HepG2 (cell line): ENCODE data around the gene FAM83G. TPM values are rescaled to one million over a fixed set of nuclear protein-coding genes. Genes with fewer than 3 reads are reported as not detected.

Experiments used
- BHLHE40 ChIP-seq: IDR thresholded peaks from 2 replicates; pipeline ENCODE4 v1.6.1; 2011; ENCODE audit warnings: low read length, improper control_type of control experiment
- FOSL2 ChIP-seq: sonication (generic); formaldehyde crosslinking; IDR thresholded peaks from 2 replicates; pipeline ENCODE4 v1.4.0; 2020; ENCODE audit warnings: missing genetic modification reagents
- FOXO1 ChIP-seq: sonication (generic); formaldehyde crosslinking; IDR thresholded peaks from 2 replicates; pipeline ENCODE4 v1.4.0; 2020; ENCODE audit warnings: missing genetic modification reagents
- HDAC1 ChIP-seq: sonication (generic); formaldehyde crosslinking; IDR thresholded peaks from 2 replicates; pipeline ENCODE4 v1.5.1; 2020; ENCODE audit warnings: mild to moderate bottlenecking, missing genetic modification reagents
- MEIS1 ChIP-seq: sonication (generic); formaldehyde crosslinking; IDR thresholded peaks from 2 replicates; pipeline ENCODE4 v1.9.0; 2021; ENCODE audit warnings: mild to moderate bottlenecking, missing genetic modification reagents, moderate library complexity, borderline replicate concordance
- PHF21A ChIP-seq: sonication (generic); formaldehyde crosslinking; IDR thresholded peaks from 2 replicates; pipeline ENCODE4 v1.5.0; 2020; ENCODE audit warnings: mild to moderate bottlenecking, missing genetic modification reagents
- PITX1 ChIP-seq: sonication (generic); formaldehyde crosslinking; IDR thresholded peaks from 2 replicates; pipeline ENCODE4 v1.5.1; 2020; ENCODE audit warnings: mild to moderate bottlenecking, missing genetic modification reagents
- SKI ChIP-seq: fragments of 450-650 bp; IDR thresholded peaks from one replicate; pipeline ENCODE4 v1.6.1; 2018; ENCODE audit warnings: mild to moderate bottlenecking; ENCODE audit not compliant: partially characterized antibody
- SOX6 ChIP-seq, 2 experiments: fragments of 450-650 bp in 1 of 2; sonication (generic) in 1 of 2; formaldehyde crosslinking in 1 of 2; IDR thresholded peaks; 2 replicates each; pipeline versions ENCODE4 v1.4.0 to v1.6.1; 2017 to 2020; ENCODE audit warnings: antibody characterized with exemption in 1 of 2, mild to moderate bottlenecking in 1 of 2, missing genetic modification reagents in 1 of 2
- TGIF2 ChIP-seq: IDR thresholded peaks from 2 replicates; pipeline ENCODE4 v1.6.1; 2016; ENCODE audit warnings: control low read depth, missing compliant biosample characterization
- ZNF207 ChIP-seq: fragments of 450-650 bp; IDR thresholded peaks from 2 replicates; pipeline ENCODE4 v1.6.1; 2016; ENCODE audit warnings: antibody characterized with exemption, borderline replicate concordance
- ZNF292 ChIP-seq: sonication (generic); formaldehyde crosslinking; IDR thresholded peaks from 2 replicates; pipeline ENCODE4 v1.8.1; 2022; ENCODE audit warnings: mild to moderate bottlenecking, low read depth, missing genetic modification reagents, borderline replicate concordance
- ZNF570 ChIP-seq: sonication (generic); formaldehyde crosslinking; IDR thresholded peaks from 2 replicates; pipeline ENCODE4 v1.4.0; 2020; ENCODE audit warnings: mild to moderate bottlenecking, missing genetic modification reagents, borderline replicate concordance
- polyA plus RNA-seq, 8 experiments: library from polyadenylated mRNA; depleted of rRNA in 3 of 8; stranded (reverse) in 7 of 8; unstranded in 1 of 8; fragments of >200 nt; fragmentation: Illumina TruSeq in 4 of 8; extraction: Trizol in 4 of 8; gene quantifications; 2 replicates each; pipeline versions ENCODE4 v1.2.1 to v1.2.3, GENCODE V29; 2011 to 2016; ENCODE audit warnings: low read depth in 4 of 8, missing spikeins in 1 of 8, mixed read lengths in 1 of 8; ENCODE audit not compliant: insufficient read depth in 1 of 8
- total RNA-seq, 5 experiments: library from RNA; depleted of rRNA; stranded (reverse); fragments of >200 nt; fragmentation: Illumina TruSeq; extraction: Trizol; gene quantifications; 2 replicates each; pipeline ENCODE4 v1.2.3, GENCODE V29; 2016; ENCODE audit warnings: low read depth in 1 of 5
- TF ChIP-seq, protein P1 (sequence below): sonication (generic); formaldehyde crosslinking; IDR thresholded peaks from 2 replicates; pipeline ENCODE4 v1.4.0; 2020; ENCODE audit warnings: missing genetic modification reagents, mild to moderate bottlenecking, borderline replicate concordance
- TF ChIP-seq, protein P2 (sequence below): sonication (generic); formaldehyde crosslinking; IDR thresholded peaks from 2 replicates; pipeline ENCODE4 v1.4.0; 2020; ENCODE audit warnings: missing genetic modification reagents
- TF ChIP-seq, protein P3 (sequence below): sonication (generic); formaldehyde crosslinking; conservative IDR thresholded peaks from 2 replicates; pipeline ENCODE4 v1.5.0; 2020; ENCODE audit warnings: missing genetic modification reagents

FAM83G gene
- total and polyA plus RNA-seq, 2 of the 13 experiments (the other 11 are each of a cell fraction or from before 2014, with no cell fraction given): 13.7 to 18.6 TPM

DNA sequence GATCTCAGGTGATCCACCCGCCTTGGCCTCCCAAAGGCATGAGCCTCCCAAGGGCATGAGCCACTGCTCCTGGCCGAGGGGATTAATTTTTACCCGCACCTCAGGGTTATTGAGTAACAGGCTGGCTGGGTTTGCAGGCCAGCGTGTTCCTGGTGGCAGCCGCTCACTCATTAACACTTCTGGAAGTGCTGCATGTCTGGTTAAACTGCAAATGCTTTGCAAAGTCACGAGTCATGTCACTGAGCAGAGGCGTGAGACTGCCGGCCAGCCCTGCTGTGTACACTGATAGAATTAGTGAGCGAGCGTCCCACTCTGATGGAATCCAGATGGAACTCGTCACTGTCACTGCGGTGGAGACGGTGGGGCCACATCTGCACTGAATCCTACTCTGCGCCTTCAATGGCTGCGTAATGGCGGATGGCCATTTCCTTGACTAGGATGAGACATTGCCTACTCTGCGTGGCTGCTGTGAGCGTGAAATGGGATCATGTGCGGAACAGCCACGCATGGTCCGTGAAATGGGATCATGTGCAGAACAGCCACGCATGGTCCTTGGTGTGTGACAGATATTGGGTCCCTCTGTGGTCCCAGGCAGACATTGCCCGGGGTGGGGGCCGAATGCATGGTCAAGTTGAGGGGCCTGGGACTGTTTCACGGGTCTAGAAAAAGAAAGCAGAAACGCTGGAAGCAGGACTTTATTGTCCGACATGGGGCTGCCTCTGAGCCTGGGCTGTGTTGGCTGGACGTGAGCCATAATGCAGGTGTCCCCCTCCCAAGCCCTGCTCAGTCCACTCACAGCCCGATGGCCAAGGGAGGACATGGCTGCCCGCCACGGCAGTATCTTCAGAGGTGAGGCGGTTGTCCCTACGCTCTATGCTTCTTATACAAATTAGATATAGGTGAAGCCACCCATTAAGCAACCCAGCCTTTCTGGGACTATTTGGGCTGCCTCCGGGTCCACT, 53.3 kb downstream of the FAM83G start (continued):
- TF ChIP-seq, protein P1, sequence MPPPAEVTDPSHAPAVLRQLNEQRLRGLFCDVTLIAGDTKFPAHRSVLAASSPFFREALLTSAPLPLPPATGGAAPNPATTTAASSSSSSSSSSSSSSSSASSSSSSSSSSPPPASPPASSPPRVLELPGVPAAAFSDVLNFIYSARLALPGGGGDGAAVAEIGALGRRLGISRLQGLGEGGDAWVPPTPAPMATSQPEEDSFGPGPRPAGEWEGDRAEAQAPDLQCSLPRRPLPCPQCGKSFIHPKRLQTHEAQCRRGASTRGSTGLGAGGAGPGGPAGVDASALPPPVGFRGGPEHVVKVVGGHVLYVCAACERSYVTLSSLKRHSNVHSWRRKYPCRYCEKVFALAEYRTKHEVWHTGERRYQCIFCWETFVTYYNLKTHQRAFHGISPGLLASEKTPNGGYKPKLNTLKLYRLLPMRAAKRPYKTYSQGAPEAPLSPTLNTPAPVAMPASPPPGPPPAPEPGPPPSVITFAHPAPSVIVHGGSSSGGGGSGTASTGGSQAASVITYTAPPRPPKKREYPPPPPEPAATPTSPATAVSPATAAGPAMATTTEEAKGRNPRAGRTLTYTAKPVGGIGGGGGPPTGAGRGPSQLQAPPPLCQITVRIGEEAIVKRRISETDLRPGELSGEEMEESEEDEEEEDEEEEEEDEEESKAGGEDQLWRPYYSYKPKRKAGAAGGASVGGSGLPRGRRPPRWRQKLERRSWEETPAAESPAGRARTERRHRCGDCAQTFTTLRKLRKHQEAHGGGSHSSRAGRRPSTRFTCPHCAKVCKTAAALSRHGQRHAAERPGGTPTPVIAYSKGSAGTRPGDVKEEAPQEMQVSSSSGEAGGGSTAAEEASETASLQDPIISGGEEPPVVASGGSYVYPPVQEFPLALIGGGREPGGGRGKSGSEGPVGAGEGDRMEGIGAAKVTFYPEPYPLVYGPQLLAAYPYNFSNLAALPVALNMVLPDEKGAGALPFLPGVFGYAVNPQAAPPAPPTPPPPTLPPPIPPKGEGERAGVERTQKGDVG (CRISPR knock-in tag): no peak
- no peak for TF ChIP-seq MEIS1
- no peak for TF ChIP-seq ZNF207
- TF ChIP-seq HDAC1 (CRISPR knock-in tag): no peak
- no peak for TF ChIP-seq ZNF570 (CRISPR knock-in tag)
- TF ChIP-seq PITX1 (CRISPR knock-in tag): peak; percentile 88
- TF ChIP-seq FOXO1: no peak
- TF ChIP-seq PHF21A: no peak
- TF ChIP-seq FOSL2 (CRISPR knock-in tag): no peak
- TF ChIP-seq SOX6 (IDR thresholded peaks at IDR 0.05): no peak
- no peak for TF ChIP-seq SOX6 (CRISPR knock-in tag; IDR thresholded peaks at IDR 0.05)
- TF ChIP-seq, protein P2, sequence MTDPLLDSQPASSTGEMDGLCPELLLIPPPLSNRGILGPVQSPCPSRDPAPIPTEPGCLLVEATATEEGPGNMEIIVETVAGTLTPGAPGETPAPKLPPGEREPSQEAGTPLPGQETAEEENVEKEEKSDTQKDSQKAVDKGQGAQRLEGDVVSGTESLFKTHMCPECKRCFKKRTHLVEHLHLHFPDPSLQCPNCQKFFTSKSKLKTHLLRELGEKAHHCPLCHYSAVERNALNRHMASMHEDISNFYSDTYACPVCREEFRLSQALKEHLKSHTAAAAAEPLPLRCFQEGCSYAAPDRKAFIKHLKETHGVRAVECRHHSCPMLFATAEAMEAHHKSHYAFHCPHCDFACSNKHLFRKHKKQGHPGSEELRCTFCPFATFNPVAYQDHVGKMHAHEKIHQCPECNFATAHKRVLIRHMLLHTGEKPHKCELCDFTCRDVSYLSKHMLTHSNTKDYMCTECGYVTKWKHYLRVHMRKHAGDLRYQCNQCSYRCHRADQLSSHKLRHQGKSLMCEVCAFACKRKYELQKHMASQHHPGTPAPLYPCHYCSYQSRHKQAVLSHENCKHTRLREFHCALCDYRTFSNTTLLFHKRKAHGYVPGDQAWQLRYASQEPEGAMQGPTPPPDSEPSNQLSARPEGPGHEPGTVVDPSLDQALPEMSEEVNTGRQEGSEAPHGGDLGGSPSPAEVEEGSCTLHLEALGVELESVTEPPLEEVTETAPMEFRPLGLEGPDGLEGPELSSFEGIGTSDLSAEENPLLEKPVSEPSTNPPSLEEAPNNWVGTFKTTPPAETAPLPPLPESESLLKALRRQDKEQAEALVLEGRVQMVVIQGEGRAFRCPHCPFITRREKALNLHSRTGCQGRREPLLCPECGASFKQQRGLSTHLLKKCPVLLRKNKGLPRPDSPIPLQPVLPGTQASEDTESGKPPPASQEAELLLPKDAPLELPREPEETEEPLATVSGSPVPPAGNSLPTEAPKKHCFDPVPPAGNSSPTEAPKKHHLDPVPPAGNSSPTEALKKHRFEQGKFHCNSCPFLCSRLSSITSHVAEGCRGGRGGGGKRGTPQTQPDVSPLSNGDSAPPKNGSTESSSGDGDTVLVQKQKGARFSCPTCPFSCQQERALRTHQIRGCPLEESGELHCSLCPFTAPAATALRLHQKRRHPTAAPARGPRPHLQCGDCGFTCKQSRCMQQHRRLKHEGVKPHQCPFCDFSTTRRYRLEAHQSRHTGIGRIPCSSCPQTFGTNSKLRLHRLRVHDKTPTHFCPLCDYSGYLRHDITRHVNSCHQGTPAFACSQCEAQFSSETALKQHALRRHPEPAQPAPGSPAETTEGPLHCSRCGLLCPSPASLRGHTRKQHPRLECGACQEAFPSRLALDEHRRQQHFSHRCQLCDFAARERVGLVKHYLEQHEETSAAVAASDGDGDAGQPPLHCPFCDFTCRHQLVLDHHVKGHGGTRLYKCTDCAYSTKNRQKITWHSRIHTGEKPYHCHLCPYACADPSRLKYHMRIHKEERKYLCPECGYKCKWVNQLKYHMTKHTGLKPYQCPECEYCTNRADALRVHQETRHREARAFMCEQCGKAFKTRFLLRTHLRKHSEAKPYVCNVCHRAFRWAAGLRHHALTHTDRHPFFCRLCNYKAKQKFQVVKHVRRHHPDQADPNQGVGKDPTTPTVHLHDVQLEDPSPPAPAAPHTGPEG (CRISPR knock-in tag): no peak
- no peak for TF ChIP-seq TGIF2 (CRISPR knock-in tag)
- 0 out of 2 replicates have a peak, but pooled peaks have one; percentile 14 for TF ChIP-seq ZNF292 (CRISPR knock-in tag)
- TF ChIP-seq, protein P3, sequence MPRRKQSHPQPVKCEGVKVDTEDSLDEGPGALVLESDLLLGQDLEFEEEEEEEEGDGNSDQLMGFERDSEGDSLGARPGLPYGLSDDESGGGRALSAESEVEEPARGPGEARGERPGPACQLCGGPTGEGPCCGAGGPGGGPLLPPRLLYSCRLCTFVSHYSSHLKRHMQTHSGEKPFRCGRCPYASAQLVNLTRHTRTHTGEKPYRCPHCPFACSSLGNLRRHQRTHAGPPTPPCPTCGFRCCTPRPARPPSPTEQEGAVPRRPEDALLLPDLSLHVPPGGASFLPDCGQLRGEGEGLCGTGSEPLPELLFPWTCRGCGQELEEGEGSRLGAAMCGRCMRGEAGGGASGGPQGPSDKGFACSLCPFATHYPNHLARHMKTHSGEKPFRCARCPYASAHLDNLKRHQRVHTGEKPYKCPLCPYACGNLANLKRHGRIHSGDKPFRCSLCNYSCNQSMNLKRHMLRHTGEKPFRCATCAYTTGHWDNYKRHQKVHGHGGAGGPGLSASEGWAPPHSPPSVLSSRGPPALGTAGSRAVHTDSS: no peak
- TF ChIP-seq BHLHE40: peak; percentile 47; the same call in 1 of the 2 replicates
- TF ChIP-seq SKI: no peak
